Parathyroid adenoma (tissue), 2 donors: ENCODE measurements around the gene HS3ST5.

Source experiments
- H2AFZ ChIP-seq: fragments of 300-600 bp; sonication (generic); one replicate; pipeline ENCODE4 v1.7.0; 2017; ENCODE audit warnings: antibody characterized with exemption, mild to moderate bottlenecking
- H3K27ac ChIP-seq: fragments of 300-600 bp; sonication (generic); one replicate; pipeline ENCODE4 v1.7.0; 2017
- H3K27me3 ChIP-seq: fragments of 300-600 bp; sonication (generic); one replicate; pipeline ENCODE4 v1.7.0; 2017; ENCODE audit warnings: low read length; ENCODE audit not compliant: control insufficient read depth, insufficient read depth
- H3K36me3 ChIP-seq: fragments of 300-600 bp; sonication (generic); one replicate; pipeline ENCODE4 v1.7.0; 2017; ENCODE audit warnings: low read length; ENCODE audit not compliant: control insufficient read depth, insufficient read depth
- H3K4me1 ChIP-seq: fragments of 300-600 bp; sonication (generic); one replicate; pipeline ENCODE4 v1.7.0; 2017; ENCODE audit warnings: control low read depth
- H3K4me2 ChIP-seq: fragments of 300-600 bp; sonication (generic); one replicate; pipeline ENCODE4 v1.7.0; 2017; ENCODE audit warnings: low read length
- H3K4me3 ChIP-seq: fragments of 300-600 bp; sonication (generic); one replicate; pipeline ENCODE4 v1.7.0; 2017; ENCODE audit warnings: low read depth, low read length
- H3K79me2 ChIP-seq: fragments of 300-600 bp; sonication (generic); one replicate; pipeline ENCODE4 v1.7.0; 2017; ENCODE audit warnings: control low read depth
- H3K9ac ChIP-seq: fragments of 300-600 bp; sonication (generic); one replicate; pipeline ENCODE4 v1.7.0; 2017; ENCODE audit warnings: mild to moderate bottlenecking
- H3K9me3 ChIP-seq: fragments of 300-600 bp; sonication (generic); one replicate; pipeline ENCODE4 v1.7.0; 2017; ENCODE audit warnings: low read length; ENCODE audit not compliant: control insufficient read depth
- TF ChIP-seq, protein P1 (sequence below): fragments of 300-600 bp; sonication (generic); IDR thresholded peaks from one replicate; pipeline ENCODE4 v1.7.0; 2017; ENCODE audit warnings: antibody characterized with exemption, mild to moderate bottlenecking
- donor health status: primary hyperparathyroidism.

Gene HS3ST5

DNA sequence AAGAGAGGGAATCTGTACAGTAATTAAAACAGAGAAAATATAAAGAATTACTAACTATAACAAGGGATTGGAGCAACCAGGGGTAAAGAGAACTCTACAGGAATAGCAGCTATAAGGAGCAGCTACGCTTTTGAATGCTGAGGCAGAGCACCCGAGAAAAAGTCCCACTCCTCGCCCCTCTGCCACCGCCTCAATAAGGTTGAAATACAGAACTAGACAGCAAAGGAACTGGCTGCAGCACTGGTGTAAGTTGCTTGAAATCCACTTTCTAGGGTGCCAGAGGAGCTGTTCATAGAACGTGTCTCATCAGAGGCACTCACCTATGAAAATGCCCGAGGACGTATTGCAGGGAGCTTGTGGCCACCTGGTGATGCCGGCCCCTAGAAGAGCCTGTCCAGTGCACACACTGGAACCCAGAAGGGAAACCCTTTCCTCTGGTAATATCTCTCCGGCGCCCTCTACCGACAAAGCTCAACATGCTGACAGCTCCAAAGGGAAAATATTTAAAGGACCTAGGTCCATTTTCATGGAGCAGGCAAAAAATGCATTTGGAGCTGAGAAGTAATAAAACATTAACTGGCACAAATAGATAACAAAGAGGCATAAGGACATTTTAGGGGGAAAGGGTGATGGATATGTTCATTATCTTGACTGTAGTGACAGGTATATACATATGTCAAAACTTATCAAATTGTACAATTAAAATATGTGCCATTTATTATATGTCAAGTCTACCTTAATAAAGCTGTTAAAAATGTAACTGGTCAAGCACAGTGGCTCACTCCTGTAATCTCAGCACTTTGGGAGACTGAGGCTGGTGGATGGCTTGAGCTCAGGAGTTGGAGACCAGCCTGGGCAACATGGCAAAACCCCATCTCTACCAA is 234.5 kb downstream of the HS3ST5 start:
- H3K36me3 ChIP-seq, result no peaks in the 10 kb centered on the region
- TF ChIP-seq, protein P1, sequence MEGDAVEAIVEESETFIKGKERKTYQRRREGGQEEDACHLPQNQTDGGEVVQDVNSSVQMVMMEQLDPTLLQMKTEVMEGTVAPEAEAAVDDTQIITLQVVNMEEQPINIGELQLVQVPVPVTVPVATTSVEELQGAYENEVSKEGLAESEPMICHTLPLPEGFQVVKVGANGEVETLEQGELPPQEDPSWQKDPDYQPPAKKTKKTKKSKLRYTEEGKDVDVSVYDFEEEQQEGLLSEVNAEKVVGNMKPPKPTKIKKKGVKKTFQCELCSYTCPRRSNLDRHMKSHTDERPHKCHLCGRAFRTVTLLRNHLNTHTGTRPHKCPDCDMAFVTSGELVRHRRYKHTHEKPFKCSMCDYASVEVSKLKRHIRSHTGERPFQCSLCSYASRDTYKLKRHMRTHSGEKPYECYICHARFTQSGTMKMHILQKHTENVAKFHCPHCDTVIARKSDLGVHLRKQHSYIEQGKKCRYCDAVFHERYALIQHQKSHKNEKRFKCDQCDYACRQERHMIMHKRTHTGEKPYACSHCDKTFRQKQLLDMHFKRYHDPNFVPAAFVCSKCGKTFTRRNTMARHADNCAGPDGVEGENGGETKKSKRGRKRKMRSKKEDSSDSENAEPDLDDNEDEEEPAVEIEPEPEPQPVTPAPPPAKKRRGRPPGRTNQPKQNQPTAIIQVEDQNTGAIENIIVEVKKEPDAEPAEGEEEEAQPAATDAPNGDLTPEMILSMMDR, result peak; percentile 39

DNA sequence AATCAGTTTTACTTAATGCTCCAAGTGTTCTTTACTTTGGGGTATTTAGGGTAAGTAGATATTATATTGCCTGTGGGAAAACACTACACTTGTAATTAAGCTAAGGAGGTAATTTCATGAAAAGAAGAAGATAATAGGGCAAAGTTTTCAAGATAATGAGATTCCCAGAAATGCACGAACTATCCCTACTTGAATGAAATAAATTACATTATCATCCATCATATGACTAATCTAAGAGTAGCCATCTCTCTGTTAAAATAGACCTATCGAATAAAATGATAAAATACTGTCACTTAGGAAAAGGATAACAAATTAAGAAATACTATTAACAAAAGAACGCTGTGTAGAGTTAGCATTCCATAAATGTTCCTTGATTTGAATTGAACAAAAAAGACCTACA is 236.8 kb downstream of the HS3ST5 start:
- H3K36me3 ChIP-seq, result no peaks in the 10 kb centered on the region
- no peak overlapping the region for H3K4me3 ChIP-seq
- H3K27me3 ChIP-seq, result no peaks in the 10 kb centered on the region
- H3K27ac ChIP-seq, result no peak overlapping the region
- no peaks in the 10 kb centered on the region for H3K79me2 ChIP-seq
- no peaks in the 10 kb centered on the region for H3K4me1 ChIP-seq
- TF ChIP-seq, protein P1, result no peak
- H2AFZ ChIP-seq, result no peak overlapping the region
- no peak overlapping the region for H3K9ac ChIP-seq
- no peak overlapping the region for H3K4me2 ChIP-seq
- H3K9me3 ChIP-seq, result no peaks in the 10 kb centered on the region

More for the DNA sequence above, 234.5 kb downstream of the HS3ST5 start:
- no peaks in the 10 kb centered on the region for H3K79me2 ChIP-seq
- H3K9me3 ChIP-seq, result no peaks in the 10 kb centered on the region
- no peak overlapping the region for H3K4me3 ChIP-seq
- no peak overlapping the region for H2AFZ ChIP-seq
- H3K9ac ChIP-seq, result no peak overlapping the region
- no peak overlapping the region for H3K4me2 ChIP-seq
- H3K27ac ChIP-seq, result no peak overlapping the region
- H3K4me1 ChIP-seq, result no peaks in the 10 kb centered on the region
- no peaks in the 10 kb centered on the region for H3K27me3 ChIP-seq

DNA sequence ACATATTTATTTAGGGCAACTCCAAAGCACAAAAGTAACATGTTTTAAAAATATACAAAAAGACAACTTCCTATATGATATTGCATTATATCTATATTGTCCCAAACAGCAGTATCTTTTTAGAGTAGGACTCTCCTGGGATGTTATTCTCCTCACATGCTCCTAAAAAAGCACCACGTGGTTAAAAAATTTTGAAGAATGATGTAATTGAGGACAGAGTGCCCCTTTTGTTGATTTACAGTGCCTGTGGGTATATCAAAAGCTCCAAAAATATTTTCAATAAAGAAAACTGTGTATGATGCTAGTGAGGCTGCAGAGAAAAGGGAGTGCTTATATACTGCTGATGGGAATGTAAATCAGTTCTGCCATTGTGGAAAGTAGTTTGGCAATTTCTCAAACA is 241.6 kb downstream of the HS3ST5 start:
- Histone ChIP-seq H3K79me2 (no peaks in the 10 kb centered on the region), H3K36me3 (no peaks in the 10 kb centered on the region), H3K4me1 (no peaks in the 10 kb centered on the region), H3K9ac (no peak overlapping the region), H3K27ac (no peak overlapping the region), H3K4me2 (no peak overlapping the region), H3K9me3 (no peaks in the 10 kb centered on the region), H2AFZ (no peak overlapping the region), H3K27me3 (no peaks in the 10 kb centered on the region), H3K4me3 (no peak overlapping the region)
- TF ChIP-seq, protein P1, result no peak

DNA sequence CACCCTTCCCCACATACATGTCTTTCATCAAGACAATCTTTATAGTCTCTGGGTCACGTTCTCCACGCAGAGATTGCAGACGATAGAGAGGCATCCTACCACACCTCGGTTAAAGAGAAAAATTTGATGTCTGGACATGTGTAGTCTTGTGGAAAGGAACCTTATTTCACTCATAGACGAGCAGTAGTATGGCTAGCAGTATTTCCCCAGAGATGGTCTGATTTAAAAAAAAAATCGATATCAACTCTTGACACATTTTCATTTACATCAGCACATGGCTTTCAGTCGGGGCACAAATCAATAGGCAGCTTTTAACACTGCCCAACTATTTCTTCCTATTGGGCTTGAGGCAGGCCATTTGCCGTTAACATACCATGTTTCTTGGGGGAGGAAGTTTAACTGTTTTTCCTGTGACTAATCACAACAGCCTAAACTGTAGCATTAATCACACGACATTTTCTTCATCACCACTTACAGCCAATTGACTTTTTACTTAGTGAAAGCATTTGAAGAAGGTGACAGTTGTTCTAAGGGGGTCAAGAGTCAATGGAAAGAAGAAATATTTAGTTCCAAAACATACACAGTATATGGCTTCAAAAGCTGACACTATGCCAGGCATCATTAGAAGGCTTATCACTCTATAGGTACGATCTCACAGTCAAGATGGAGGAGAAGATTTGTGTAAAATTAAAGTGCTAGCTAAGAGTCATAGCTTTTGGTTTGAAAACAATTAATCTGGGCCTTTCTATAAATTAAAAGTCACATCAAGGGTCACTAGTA is 242.4 kb downstream of the HS3ST5 start:
- Histone ChIP-seq H3K27ac (no peak overlapping the region), H3K4me2 (no peak overlapping the region), H3K79me2 (no peaks in the 10 kb centered on the region), H3K27me3 (no peaks in the 10 kb centered on the region), H3K4me3 (no peak overlapping the region), H3K4me1 (no peaks in the 10 kb centered on the region), H3K9me3 (no peaks in the 10 kb centered on the region), H2AFZ (no peak overlapping the region), H3K9ac (no peak overlapping the region), H3K36me3 (no peaks in the 10 kb centered on the region)
- TF ChIP-seq, protein P1, result no peak
